HepG2 (cell line): ENCODE results near the gene ABHD17A. TPM values are rescaled to one million over a fixed set of nuclear protein-coding genes. Genes with fewer than 3 reads are reported as not detected.

Experiments
- ARHGAP35 ChIP-seq: sonication (generic); formaldehyde crosslinking; IDR thresholded peaks from 2 replicates; pipeline ENCODE4 v1.9.0; 2022; ENCODE audit warnings: mild to moderate bottlenecking, inconsistent platforms, moderate library complexity, missing genetic modification reagents, borderline replicate concordance
- ATF2 ChIP-seq: sonication (generic); formaldehyde crosslinking; IDR thresholded peaks from 2 replicates; pipeline ENCODE4 v1.4.0; 2020; ENCODE audit warnings: missing genetic modification reagents
- BRD4 ChIP-seq: sonication (generic); formaldehyde crosslinking; IDR thresholded peaks from 2 replicates; pipeline ENCODE4 v1.4.0; 2020; ENCODE audit warnings: missing genetic modification reagents
- ELF4 ChIP-seq: sonication (generic); formaldehyde crosslinking; IDR thresholded peaks from 2 replicates; pipeline ENCODE4 v1.5.0; 2020; ENCODE audit warnings: missing genetic modification reagents, mild to moderate bottlenecking, moderate library complexity, borderline replicate concordance
- FOXK2 ChIP-seq: fragments of 450-650 bp; IDR thresholded peaks from 2 replicates; pipeline ENCODE4 v1.6.1; 2016
- HDAC6 ChIP-seq: fragments of 200-600 bp; sonication (generic); IDR thresholded peaks from 2 replicates; pipeline ENCODE4 v1.7.0; 2017; ENCODE audit warnings: mild to moderate bottlenecking, antibody characterized with exemption, low read length, low read depth
- HOXA7 ChIP-seq: sonication (generic); formaldehyde crosslinking; IDR thresholded peaks from 2 replicates; pipeline ENCODE4 v1.8.1; 2022; ENCODE audit warnings: mild to moderate bottlenecking, missing genetic modification reagents, moderate library complexity
- RFXANK ChIP-seq: IDR thresholded peaks from 2 replicates; pipeline ENCODE4 v1.6.1; 2016
- SMYD3 ChIP-seq: sonication (generic); formaldehyde crosslinking; IDR thresholded peaks from 2 replicates; pipeline ENCODE4 v1.8.1; 2023; ENCODE audit warnings: mild to moderate bottlenecking, missing genetic modification reagents
- ZC3H4 ChIP-seq: sonication (generic); formaldehyde crosslinking; IDR thresholded peaks from 2 replicates; pipeline ENCODE4 v1.4.0; 2020; ENCODE audit warnings: missing genetic modification reagents, borderline replicate concordance
- ZFP36 ChIP-seq: fragments of 150-350 bp; IDR thresholded peaks from 2 replicates; pipeline ENCODE4 v1.6.1; 2018; ENCODE audit warnings: borderline replicate concordance, low read length, low read depth; ENCODE audit not compliant: partially characterized antibody
- ZIK1 ChIP-seq: sonication (generic); formaldehyde crosslinking; IDR thresholded peaks from 2 replicates; pipeline ENCODE4 v1.5.0; 2020; ENCODE audit warnings: mild to moderate bottlenecking, low read depth, missing genetic modification reagents, borderline replicate concordance
- ZNF274 ChIP-seq: sonication (generic); formaldehyde crosslinking; IDR thresholded peaks from 2 replicates; pipeline ENCODE4 v1.5.1; 2020; ENCODE audit warnings: mild to moderate bottlenecking, missing genetic modification reagents
- ZNF280D ChIP-seq: sonication (generic); formaldehyde crosslinking; IDR thresholded peaks from 2 replicates; pipeline ENCODE4 v1.5.1; 2020; ENCODE audit warnings: mild to moderate bottlenecking, missing genetic modification reagents
- ZNF354B ChIP-seq: sonication (generic); formaldehyde crosslinking; IDR thresholded peaks from 2 replicates; pipeline ENCODE4 v1.8.0; 2022; ENCODE audit warnings: mild to moderate bottlenecking, missing genetic modification reagents
- ZNF367 ChIP-seq: sonication (generic); formaldehyde crosslinking; IDR thresholded peaks from 2 replicates; pipeline ENCODE4 v1.4.0; 2020; ENCODE audit warnings: missing genetic modification reagents, borderline replicate concordance
- ZNF484 ChIP-seq: sonication (generic); formaldehyde crosslinking; IDR thresholded peaks from 2 replicates; pipeline ENCODE4 v1.5.1; 2020; ENCODE audit warnings: mild to moderate bottlenecking, low read depth, missing genetic modification reagents, borderline replicate concordance
- ZNF510 ChIP-seq: sonication (generic); formaldehyde crosslinking; IDR thresholded peaks from 2 replicates; pipeline ENCODE4 v1.4.0; 2020; ENCODE audit warnings: low read depth, mild to moderate bottlenecking, missing genetic modification reagents
- ZNF644 ChIP-seq: IDR thresholded peaks from 2 replicates; pipeline ENCODE4 v1.6.1; 2016; ENCODE audit warnings: low read depth
- polyA plus RNA-seq, 8 experiments: library from polyadenylated mRNA; depleted of rRNA in 3 of 8; stranded (reverse) in 7 of 8; unstranded in 1 of 8; fragments of >200 nt; fragmentation: Illumina TruSeq in 4 of 8; extraction: Trizol in 4 of 8; gene quantifications; 2 replicates each; pipeline versions ENCODE4 v1.2.1 to v1.2.3, GENCODE V29; 2011 to 2016; ENCODE audit warnings: low read depth in 4 of 8, missing spikeins in 1 of 8, mixed read lengths in 1 of 8; ENCODE audit not compliant: insufficient read depth in 1 of 8
- total RNA-seq, 5 experiments: library from RNA; depleted of rRNA; stranded (reverse); fragments of >200 nt; fragmentation: Illumina TruSeq; extraction: Trizol; gene quantifications; 2 replicates each; pipeline ENCODE4 v1.2.3, GENCODE V29; 2016; ENCODE audit warnings: low read depth in 1 of 5
- TF ChIP-seq, protein P1 (sequence below): sonication (generic); formaldehyde crosslinking; IDR thresholded peaks from 2 replicates; pipeline ENCODE4 v1.8.0; 2022; ENCODE audit warnings: low read depth, missing genetic modification reagents
- TF ChIP-seq, protein P2 (sequence below): IDR thresholded peaks from 2 replicates; pipeline ENCODE4 v1.6.1; 2016

ABHD17A gene
- total and polyA plus RNA-seq, 2 of the 13 experiments (the other 11 are each of a cell fraction or from before 2014, with no cell fraction given), result 27.7 to 40.8 TPM

DNA sequence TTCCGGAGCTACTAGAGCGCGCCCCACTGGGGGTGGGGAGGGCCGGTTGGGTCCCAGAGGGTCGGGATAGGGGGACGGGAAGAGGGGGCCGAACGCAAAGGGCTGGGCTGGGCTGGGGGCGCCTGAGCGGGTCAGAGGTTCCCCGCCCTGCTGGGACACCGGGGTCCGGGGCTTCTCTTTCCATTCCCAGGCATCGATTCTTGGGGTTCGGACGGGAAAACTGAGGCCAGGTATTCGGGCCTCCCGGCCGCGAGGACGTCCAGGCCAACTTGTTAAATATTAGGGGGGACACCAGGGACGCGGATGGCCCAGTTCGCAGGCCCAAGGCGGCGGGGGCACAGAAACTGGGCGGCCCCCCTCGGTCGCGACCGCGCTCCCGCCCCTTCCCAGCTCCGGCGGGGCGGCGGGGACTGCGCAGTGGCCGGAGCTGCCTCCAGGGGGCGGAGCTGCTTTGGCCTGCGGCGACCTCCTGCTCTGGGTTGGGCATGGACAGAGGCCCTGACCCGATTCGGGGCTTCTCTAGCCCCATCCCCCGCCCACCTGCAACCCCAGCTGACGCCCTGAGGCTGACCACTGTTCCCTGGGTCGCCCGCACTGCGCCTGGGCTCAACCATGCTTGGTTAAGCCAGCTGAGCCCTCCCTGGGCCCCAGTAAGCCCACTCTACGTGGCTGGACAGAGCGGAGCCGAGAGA is 20.7 kb downstream of the ABHD17A start (continued):
- TF ChIP-seq ELF4 (0 out of 2 replicates have a peak, but pooled peaks have one; percentile 58), ZNF354B (CRISPR knock-in tag) (no peak), ZNF367 (CRISPR knock-in tag) (no peak), ARHGAP35 (CRISPR knock-in tag) (no peak), ZNF274 (CRISPR knock-in tag) (peak; percentile 40; the same call in 1 of the 2 replicates), ZFP36 (no peak), ZNF484 (CRISPR knock-in tag) (no peak), ATF2 (CRISPR knock-in tag) (peak; percentile 35; the same call in 1 of the 2 replicates), ZIK1 (no peak), HOXA7 (CRISPR knock-in tag) (no peak), ZNF280D (no peak), RFXANK (no peak), ZNF644 (CRISPR knock-in tag) (no peak), BRD4 (CRISPR knock-in tag) (0 out of 2 replicates have a peak, but pooled peaks have one; percentile 10), HDAC6 (no peak), ZC3H4 (CRISPR knock-in tag) (0 out of 2 replicates have a peak, but pooled peaks have one; percentile 62), SMYD3 (CRISPR knock-in tag) (no peak), FOXK2 (no peak), ZNF510 (CRISPR knock-in tag) (no peak)
- TF ChIP-seq, protein P1, sequence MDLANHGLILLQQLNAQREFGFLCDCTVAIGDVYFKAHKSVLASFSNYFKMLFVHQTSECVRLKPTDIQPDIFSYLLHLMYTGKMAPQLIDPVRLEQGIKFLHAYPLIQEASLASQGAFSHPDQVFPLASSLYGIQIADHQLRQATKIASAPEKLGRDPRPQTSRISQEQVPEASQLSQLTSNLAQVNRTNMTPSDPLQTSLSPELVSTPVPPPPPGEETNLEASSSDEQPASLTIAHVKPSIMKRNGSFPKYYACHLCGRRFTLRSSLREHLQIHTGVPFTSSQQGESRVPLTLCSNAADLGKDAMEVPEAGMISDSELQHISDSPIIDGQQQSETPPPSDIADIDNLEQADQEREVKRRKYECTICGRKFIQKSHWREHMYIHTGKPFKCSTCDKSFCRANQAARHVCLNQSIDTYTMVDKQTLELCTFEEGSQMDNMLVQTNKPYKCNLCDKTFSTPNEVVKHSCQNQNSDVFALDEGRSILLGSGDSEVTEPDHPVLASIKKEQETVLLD (CRISPR knock-in tag), result no peak
- TF ChIP-seq, protein P2, sequence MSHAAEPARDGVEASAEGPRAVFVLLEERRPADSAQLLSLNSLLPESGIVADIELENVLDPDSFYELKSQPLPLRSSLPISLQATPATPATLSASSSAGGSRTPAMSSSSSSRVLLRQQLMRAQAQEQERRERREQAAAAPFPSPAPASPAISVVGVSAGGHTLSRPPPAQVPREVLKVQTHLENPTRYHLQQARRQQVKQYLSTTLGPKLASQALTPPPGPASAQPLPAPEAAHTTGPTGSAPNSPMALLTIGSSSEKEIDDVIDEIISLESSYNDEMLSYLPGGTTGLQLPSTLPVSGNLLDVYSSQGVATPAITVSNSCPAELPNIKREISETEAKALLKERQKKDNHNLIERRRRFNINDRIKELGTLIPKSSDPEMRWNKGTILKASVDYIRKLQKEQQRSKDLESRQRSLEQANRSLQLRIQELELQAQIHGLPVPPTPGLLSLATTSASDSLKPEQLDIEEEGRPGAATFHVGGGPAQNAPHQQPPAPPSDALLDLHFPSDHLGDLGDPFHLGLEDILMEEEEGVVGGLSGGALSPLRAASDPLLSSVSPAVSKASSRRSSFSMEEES (CRISPR knock-in tag), result no peak
